Loucy (cell line): ENCODE results near the gene CRY2.

ENCODE experiments used
- H2AFZ ChIP-seq: fragments of 200-600 bp; sonication (generic); 2 replicates; pipeline ENCODE4 v1.6.0; 2016; ENCODE audit warnings: antibody characterized with exemption, mild to moderate bottlenecking, low read length, moderate library complexity
- H3F3A ChIP-seq: fragments of 200-600 bp; 2 replicates; pipeline ENCODE4 v1.6.0; 2016; ENCODE audit warnings: antibody characterized with exemption, low read depth, mild to moderate bottlenecking
- H3K27me3 ChIP-seq: fragments of 200-600 bp; sonication (generic); 2 replicates; pipeline ENCODE4 v1.6.1; 2014; ENCODE audit warnings: low read length, mild to moderate bottlenecking; ENCODE audit not compliant: insufficient read depth, poor library complexity, severe bottlenecking
- H3K36me3 ChIP-seq: fragments of 200-600 bp; sonication (generic); 2 replicates; pipeline ENCODE4 v1.6.1; 2016; ENCODE audit warnings: low read length; ENCODE audit not compliant: insufficient read depth
- H3K4me1 ChIP-seq: fragments of 200-600 bp; sonication (generic); 2 replicates; pipeline ENCODE4 v1.5.1; 2014; ENCODE audit warnings: low read length, mild to moderate bottlenecking; ENCODE audit not compliant: insufficient read depth, poor library complexity, severe bottlenecking
- H3K4me2 ChIP-seq: fragments of 200-600 bp; sonication (generic); 2 replicates; pipeline ENCODE4 v1.6.0; 2014; ENCODE audit warnings: antibody characterized with exemption, low read length, low read depth, mild to moderate bottlenecking; ENCODE audit not compliant: poor library complexity, severe bottlenecking
- H3K4me3 ChIP-seq: fragments of 200-600 bp; sonication (generic); 2 replicates; pipeline ENCODE4 v1.5.1; 2014; ENCODE audit warnings: low read length, mild to moderate bottlenecking, mixed read lengths; ENCODE audit not compliant: poor library complexity, severe bottlenecking
- H3K79me2 ChIP-seq: fragments of 200-600 bp; sonication (generic); 2 replicates; pipeline ENCODE4 v1.6.1; 2014; ENCODE audit warnings: low read length; ENCODE audit not compliant: insufficient read depth
- H3K9ac ChIP-seq: fragments of 200-600 bp; sonication (generic); 2 replicates; pipeline ENCODE4 v1.6.0; 2014; ENCODE audit warnings: mild to moderate bottlenecking, low read depth, low read length, moderate library complexity; ENCODE audit not compliant: poor library complexity, severe bottlenecking
- H3K9me2 ChIP-seq: fragments of 200-600 bp; sonication (generic); replicated peaks from 2 replicates; pipeline ENCODE4 v1.6.1; 2016; ENCODE audit warnings: low read depth, low read length, mixed read lengths
- H3K9me3 ChIP-seq: fragments of 200-600 bp; sonication (generic); 2 replicates; pipeline ENCODE4 v1.6.1; 2014; ENCODE audit warnings: mild to moderate bottlenecking, antibody characterized with exemption, low read length, low read depth; ENCODE audit not compliant: insufficient read depth
- H4K20me1 ChIP-seq: fragments of 200-600 bp; sonication (generic); 2 replicates; pipeline ENCODE4 v1.6.0; 2014; ENCODE audit warnings: antibody characterized with exemption, low read length, mild to moderate bottlenecking; ENCODE audit not compliant: insufficient read depth, poor library complexity, severe bottlenecking
- CTCF ChIP-seq: fragments of 200-600 bp; sonication (generic); conservative IDR thresholded peaks from 2 replicates; pipeline ENCODE4 v1.5.1; 2014; ENCODE audit warnings: mild to moderate bottlenecking, antibody characterized with exemption, low read length
- EZH2phosphoT487 ChIP-seq: fragments of 200-600 bp; IDR thresholded peaks from 2 replicates; pipeline ENCODE4 v1.6.1; 2018; ENCODE audit warnings: antibody characterized with exemption, mild to moderate bottlenecking, moderate library complexity, borderline replicate concordance

Gene CRY2

GRCh38 chr11:45848654-45849081 is 1.4 kb downstream of the CRY2 start:
- H2AFZ ChIP-seq, result no peak overlapping the region
- H3K4me3 ChIP-seq, result peak overlapping the region; percentile 88
- H3K9me2 ChIP-seq, result no peaks in the 10 kb centered on the region
- H3F3A ChIP-seq, result 0 out of 2 replicates have a peak, but pooled peaks cover 2% of the 10 kb centered on the region
- H3K36me3 ChIP-seq, result no peaks in the 10 kb centered on the region
- H4K20me1 ChIP-seq, result peaks cover 29% of the 10 kb centered on the region
- no peaks in the 10 kb centered on the region for H3K27me3 ChIP-seq
- peaks cover 54% of the 10 kb centered on the region for H3K79me2 ChIP-seq
- peak overlapping the region; percentile 89 for H3K4me2 ChIP-seq
- H3K9me3 ChIP-seq, result no peaks in the 10 kb centered on the region
- H3K9ac ChIP-seq, result peak overlapping the region; percentile 80
- no peak for TF ChIP-seq CTCF
- no peak for TF ChIP-seq EZH2phosphoT487
- peaks cover 48% of the 10 kb centered on the region for H3K4me1 ChIP-seq

- no peaks in the 10 kb centered on the region for H3K9me3 ChIP-seq
- H3K4me1 ChIP-seq, result peaks cover 48% of the 10 kb centered on the region
- peak overlapping the region; percentile 49 for H3K9ac ChIP-seq
- H3K4me3 ChIP-seq, result peak overlapping the region; percentile 60
- H2AFZ ChIP-seq, result no peak overlapping the region
- H3K36me3 ChIP-seq, result no peaks in the 10 kb centered on the region
- H3F3A ChIP-seq, result 0 out of 2 replicates have a peak, but pooled peaks cover 2% of the 10 kb centered on the region
- H3K9me2 ChIP-seq, result no peaks in the 10 kb centered on the region
- H4K20me1 ChIP-seq, result peaks cover 37% of the 10 kb centered on the region
- peak overlapping the region; percentile 89 for H3K4me2 ChIP-seq
- TF ChIP-seq EZH2phosphoT487 (no peak), CTCF (no peak)
- H3K27me3 ChIP-seq, result no peaks in the 10 kb centered on the region
- H3K79me2 ChIP-seq, result peaks cover 62% of the 10 kb centered on the region
Measured at GRCh38 chr11:45850446-45850845, 3.2 kb downstream of the CRY2 start.

GRCh38 chr11:45851228-45851627 is 4.0 kb downstream of the CRY2 start:
- Histone ChIP-seq H3K4me3 (peak overlapping the region; percentile 60), H3K4me2 (peak overlapping the region; percentile 89), H3F3A (0 out of 2 replicates have a peak, but pooled peaks cover 2% of the 10 kb centered on the region), H3K4me1 (peaks cover 47% of the 10 kb centered on the region), H3K9me2 (no peaks in the 10 kb centered on the region), H3K79me2 (peaks cover 70% of the 10 kb centered on the region), H3K9me3 (no peaks in the 10 kb centered on the region), H2AFZ (no peak overlapping the region), H3K36me3 (peaks cover 3% of the 10 kb centered on the region; the same call in 1 of the 2 replicates), H3K27me3 (no peaks in the 10 kb centered on the region), H4K20me1 (peaks cover 37% of the 10 kb centered on the region), H3K9ac (no peak overlapping the region)
- TF ChIP-seq EZH2phosphoT487 (no peak), CTCF (no peak)
